Measurements from ENCODE around the gene HTR1D.

The HTR1D gene

DNA sequence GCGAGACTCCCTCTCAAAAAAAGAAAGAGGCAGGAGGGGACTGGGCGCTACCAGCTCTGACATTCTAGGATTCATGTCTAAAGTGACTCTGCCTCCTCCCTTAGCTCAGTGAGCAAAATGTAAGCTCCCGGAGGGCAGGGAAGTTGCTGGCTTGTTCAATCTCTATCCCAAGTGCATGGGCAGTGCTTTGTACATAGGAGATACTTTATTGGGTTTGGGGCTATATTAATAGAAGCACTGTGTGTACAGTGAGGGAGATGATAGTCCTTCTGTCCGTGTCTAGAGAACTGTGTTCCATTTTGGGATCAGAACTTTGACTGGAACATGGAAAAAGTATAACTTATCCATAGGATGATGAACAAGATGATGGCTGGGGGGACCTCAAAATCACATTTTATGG, 31.9 kb downstream of the HTR1D start:
- no peak for FAIRE-seq
- no peak for DNase-seq (ENCODE audit: low spot score)

DNA sequence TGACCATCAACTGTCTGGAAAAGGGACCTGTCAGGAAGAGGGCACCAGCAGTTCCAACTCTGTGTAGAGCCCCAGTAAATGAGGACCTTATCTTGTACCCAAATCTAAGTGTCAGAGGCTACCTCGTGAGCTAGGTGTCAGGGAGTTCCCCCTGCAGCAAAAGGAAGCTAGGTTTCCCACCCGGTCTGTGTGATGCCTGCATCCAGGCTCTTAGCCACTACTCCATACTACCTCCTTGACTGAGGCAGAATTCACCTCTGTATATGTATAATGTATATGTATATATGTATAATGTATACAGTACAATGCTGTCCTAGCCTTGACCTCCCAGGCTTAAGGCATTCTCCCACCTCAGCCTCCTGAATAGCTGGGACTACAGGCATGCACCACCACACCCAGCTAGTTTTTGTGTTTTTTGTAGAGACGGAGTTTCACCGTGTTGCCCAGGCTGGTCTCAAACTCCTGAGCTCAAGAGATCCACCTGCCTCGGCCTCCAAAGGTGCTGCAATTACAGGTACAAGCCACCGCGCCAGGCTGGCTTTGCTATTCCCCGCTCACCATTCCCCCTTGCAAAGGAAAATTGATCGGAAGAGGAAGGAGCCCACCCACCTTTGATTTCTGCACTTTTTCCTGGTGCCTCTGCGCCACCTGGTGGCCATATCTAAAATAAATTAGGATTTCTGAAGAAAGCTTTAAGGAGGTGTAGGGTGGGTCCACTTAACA, 32.9 kb downstream of the HTR1D start:
- DNase-seq (ENCODE audit: low spot score) (peak; percentile 24), FAIRE-seq (no peak)

DNA sequence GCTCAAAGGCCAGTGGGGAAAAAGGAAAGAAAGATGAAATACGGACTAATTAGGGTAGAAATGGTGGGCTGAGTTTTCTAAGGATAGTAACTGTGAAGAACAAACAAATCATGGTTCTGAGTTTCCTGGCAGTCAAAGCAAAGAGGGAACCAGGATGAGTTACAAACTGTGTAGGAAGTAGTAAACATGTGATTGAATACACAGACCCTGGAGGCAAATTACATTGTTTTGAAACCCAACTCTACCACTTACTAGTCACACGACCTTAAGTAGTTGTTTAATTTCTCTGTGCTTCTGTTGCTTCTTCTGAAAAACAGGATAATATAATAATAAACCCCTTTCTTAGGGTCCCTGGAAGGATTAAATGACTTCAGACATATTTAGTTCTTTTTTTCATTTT, 37.4 kb downstream of the HTR1D start:
- DNase-seq (ENCODE audit: low spot score) (no peak), FAIRE-seq (no peak)

DNA sequence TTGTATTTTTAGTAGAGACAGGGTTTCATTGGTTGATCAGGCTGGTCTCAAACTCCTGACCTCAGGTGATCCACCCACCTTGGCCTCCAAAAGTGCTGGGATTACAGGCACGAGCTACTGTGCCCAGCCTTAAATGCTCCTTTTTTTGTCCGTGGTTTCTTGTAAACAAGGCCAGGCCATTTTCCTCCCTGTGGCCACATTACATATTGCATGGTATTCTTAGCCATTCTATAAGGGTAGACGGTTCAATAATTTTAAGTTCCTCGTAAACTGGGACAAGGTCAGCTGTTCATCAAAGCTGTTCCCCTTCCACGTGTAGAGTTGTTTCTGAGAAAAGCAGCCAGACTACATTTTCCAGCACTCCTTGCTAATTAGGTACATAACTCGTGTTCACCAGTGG, 38.4 kb downstream of the HTR1D start:
- no peak for FAIRE-seq

DNA sequence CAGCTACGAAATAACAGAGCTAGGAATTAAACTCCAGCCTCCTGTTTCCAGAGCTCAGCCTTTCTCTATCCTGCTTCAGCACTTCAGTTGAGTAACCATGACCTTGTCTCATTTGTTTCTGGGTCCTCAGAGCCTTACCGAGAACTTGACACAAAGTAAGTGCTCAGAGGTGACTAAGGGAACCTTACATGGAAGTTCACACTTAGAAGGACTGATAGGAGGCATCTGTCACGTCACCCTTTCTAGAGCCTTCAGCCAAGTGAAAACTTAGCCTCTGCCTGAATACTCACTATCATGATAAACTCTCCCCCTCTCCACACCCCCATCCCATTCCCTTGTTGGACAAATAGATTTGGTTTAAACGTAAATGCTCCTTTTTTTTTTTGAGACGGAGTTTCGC, 38.9 kb downstream of the HTR1D start:
- no peak for DNase-seq (ENCODE audit: low spot score)
- no peak for FAIRE-seq

More for the DNA sequence above, 38.4 kb downstream of the HTR1D start:
- no peak for DNase-seq (ENCODE audit: low spot score)

DNA sequence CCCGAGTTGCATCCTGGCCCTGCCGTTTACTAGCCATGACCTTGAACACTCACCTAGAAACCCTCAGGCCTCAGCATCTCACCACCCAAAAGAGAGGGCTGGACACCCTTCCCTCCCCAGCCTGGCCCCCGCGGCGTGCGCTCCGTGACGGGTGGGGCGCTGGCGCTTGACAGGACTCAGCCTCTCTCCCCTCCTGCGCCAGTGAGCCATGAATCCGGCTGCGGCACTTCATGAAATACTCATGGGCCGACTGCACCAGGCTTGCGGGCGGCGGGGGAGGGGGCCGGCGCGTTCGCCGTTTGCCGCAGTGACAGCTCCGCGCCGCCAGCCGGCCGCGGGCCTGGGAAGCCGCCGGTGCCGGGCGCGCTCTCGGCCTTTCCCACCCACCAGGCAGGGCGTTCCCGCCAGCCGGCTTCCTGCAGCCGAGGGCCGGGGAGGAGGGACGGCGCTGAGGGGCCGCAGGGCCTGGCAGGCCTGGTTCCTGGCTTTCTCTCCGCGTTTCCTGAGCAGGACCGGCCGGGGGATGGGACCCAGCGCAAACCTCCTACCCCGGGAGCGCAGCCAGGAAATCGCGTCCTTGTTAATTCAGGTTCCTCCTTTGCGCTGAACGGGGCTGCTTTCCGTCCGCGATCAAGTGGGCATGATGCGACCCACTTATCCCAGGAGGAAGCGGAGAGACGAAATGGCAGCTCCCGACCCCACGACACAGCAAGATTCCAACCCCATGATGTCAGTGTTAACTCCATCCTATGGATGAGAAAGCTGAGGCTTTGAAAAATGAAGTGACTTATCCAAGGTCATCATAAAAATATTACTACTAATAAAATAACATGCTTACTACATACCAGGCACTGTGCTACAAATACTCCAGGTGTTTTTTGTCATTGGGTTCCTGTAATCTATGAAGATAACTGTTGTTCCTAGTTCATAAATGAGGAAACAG, 39.6 kb downstream of the HTR1D start:
- FAIRE-seq (no peak), DNase-seq (ENCODE audit: low spot score) (peak; percentile 81)

DNA sequence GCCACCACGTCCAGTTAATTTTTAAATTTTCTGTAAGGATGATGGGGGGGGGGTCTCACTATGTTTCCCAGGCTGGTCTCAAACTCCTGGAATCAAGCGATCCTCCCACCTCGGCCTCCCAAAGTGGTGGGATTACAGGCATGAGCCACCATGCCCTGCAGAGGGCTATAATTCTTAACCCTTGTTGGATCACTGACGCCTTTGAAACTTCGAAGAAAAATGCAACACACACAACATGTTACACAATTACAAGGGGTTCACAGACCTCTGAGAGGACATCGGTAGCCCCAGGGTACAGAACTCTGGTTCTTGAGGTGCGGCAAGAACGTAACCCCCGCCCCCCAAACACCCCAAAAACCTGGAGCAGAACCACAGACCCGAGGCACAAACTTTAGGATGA, 40.3 kb downstream of the HTR1D start:
- FAIRE-seq = no peak
- no peak for DNase-seq (ENCODE audit: low spot score)

DNA sequence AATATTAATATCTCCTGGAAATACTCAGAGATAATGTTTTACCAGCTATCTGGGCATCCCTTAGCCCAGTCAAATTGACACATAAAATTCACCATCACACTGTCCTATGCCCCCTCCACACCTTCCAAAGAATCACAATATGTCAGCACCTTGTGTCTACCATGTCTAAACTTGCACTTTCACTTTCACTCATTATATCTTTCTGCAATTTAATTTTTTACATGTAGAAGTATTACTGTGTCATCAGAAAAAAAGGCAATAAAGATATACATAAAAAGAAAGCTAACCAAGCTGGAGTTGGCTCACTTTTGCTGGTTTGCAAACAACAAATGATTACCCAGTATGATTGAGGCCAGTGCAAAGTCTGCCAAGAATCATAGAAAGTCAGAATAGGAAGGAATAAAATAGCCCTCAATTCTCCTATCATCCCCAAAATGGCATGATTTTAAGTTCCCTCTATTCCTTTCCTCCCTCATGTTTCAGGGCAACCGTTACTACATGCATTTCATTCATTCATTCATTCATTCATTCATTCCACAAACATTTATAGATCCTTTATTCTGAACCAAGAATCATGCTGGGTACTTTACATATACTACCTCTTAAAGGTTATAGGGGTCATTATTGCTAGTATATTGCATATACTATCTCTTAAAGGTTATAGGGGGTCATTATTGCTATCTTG, 42.7 kb downstream of the HTR1D start:
- DNase-seq (ENCODE audit: low spot score) (no peak), FAIRE-seq (no peak)

DNA sequence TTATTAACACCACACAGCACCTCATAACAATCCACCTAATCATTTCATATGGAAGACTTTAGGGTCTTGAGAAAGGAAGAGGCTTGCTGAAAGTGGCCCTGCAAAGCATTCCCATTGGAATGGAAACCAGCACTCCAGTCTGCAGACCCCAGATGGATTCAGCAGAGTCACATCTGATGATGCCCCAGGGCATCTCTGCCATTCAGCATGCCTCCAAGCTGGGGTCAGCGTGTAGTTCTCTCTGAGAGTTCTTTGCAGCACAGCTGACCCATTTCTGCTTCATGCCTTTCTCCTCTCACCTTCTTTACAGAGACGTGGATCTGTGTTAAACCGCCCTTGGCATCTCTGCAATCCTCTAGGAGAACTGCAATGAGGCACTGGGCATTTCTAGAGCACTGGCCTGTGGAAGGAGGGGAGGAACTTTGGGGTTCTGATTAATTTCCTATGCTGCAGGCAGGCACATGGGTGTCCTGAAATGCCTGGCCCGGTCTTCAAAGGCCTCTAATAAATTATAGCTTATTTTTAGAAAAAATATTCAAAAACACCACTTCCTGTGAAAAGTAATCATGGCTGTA, 46.0 kb downstream of the HTR1D start:
- FAIRE-seq = no peak
- DNase-seq (ENCODE audit: low spot score) = no peak

DNA sequence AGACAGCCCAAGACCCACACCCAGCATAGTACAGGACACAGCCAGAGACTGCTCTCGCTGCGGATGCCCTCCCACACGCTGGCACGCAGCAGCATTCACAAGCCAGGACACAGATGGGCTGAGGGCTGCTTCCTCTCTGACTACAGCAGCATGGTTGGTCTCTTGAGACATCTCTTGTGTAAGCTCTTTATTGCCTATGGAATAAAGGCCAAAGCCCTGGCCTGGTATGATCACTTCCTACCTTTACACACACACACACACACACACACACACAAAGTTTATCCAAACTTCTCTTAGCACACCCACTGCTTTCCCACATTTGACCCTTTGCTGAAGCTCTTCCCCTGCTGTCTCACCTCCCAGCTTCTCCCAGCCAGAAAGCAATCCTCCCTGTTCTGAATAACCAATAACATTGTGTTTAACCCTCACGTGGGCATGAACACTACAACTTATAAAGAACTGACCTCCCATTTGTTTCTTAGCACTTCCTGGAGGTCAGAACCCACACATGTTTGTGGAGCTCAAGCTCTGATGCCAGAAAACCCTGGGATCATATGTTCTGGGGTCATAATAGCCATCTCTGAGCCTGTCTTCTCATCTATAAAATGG, 47.5 kb downstream of the HTR1D start:
- FAIRE-seq (no peak), DNase-seq (ENCODE audit: low spot score) (no peak)

DNA sequence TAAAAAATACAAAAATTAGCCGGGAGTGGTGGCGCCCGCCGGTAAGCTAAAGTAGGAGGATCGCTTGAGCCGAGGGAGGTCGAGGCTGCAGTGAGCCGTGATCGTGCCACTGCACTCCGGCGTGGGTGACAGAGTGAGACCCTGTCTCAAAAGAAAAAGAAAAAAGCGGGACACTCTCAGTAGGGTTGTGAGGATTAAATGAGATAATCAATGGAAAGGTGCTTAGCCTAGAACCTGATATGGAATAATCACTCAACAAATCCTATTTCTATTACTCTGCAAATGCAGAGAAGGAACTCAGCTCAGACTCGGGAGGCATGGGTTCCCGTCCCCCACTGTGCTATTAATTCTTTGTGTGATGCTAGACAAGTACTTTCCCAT, 48.1 kb downstream of the HTR1D start:
- FAIRE-seq (no peak), DNase-seq (ENCODE audit: low spot score) (no peak)

DNA sequence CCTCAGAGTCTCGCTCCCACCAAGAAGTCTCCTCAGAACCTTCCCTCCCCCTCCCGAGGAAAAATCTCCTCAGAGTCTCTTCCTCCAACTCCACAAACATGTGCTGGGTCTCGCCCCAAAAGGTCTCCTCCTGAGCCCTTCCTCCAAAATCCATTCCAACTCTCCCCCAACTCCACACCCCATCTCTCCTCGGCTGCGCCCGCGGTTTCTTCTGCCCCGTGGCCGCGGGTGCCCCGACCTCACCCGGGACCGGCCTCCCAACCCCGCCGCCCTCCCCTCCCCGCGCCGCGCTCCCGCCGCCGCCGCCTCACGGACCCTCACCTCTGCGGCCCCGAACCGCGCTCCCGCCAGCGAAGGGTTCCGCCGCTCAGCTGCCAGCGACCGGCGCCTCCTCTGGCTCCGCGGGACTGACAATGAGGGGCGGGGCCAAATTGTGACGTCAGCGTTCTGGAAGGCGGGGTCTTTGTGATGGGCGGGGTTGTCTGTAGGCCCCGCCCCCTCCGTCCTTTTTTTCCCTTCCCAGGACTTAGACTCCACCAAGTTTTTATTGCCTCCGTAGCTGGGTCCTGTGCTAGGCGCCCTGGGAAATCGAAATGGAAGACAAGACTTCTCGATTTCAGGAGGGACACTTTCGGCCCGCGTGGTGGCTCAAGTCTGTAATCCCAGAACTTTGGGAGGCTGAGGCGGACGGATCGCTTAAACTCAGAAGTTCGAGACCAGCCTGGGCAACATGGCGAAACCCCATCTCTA, 48.7 kb downstream of the HTR1D start, which contains the start of gene LUZP1:
LUZP1 (minus strand) TSS at position 412 of the 750 bp plus-strand sequence.
- DNase-seq (ENCODE audit: low spot score) (peak; percentile 80), FAIRE-seq (peak; percentile 72)

DNA sequence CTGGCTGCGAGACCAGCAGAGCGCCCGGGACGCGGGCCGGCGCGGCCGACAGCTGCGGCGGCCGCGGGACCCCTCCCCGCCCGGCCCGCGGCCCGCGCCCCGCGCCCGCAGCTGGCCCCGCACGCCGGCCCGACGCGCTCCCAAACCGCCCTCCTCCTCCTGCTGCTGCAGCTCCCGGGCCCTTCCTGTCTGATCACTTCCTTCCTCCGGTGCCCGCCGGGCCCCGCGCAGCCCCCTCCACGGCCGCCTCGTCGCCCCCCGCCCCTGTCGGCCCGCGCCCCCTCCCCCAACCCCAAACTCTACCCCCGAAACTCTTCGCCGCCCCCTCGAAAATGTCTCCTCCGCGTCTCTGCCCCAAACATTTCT, 49.2 kb downstream of the HTR1D start:
- DNase-seq (ENCODE audit: low spot score) = no peak
- FAIRE-seq = no peak

DNA sequence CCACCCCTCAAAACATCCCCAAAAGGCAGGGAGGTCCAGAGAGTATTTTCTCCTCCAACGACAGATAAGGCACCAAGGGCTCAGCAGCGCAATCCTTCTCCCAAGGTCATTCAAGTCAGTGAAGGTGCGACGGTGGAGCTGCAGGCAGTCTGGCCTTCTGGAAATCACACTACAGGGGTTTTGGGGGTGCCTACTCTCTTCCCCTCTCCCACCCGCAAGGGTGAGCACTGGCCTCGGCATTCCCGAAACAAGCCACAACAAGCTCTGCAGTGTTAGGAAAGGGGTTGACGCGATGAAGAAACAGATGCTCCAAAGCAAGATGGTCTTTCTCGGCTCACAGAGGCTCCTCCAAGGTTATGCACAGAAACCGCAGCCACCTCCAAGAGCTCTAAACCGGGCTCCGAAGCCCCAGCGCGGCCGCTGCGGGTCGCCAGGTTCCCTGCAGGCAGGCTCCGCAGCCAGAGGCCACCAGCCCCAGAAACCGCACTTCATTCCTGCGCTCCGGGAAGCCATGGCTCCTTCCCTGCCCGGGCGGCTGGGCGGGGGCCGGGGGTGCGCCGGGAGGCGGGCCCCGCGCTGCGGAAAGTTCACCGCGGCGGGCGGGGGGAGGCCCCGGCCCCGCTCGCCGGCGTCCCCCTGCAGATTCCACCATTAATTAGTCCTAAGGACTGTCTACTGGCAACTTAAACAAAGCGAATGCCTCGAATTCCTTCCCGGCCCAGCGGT, 49.8 kb downstream of the HTR1D start:
- FAIRE-seq (no peak), DNase-seq (ENCODE audit: low spot score) (peak; percentile 29)

DNA sequence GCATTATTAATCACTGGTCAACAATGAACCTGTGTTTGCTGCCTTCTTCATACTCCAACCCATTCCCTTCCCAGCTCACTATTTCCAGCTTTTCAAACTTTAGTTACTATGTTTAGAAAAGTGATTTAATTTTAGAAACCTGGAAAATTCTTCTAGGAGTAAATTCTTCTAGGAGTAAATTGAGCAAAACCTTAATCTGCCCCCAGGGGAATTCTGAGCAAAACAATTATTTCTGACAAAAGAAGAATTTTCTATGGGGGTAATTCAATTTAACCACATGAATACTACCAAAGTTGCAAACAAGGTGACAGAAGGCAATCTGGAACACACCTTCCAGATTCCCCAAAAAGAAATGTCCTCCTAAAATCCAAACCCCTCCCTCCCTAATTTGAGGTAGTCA, 50.4 kb downstream of the HTR1D start:
- no peak for FAIRE-seq
- no peak for DNase-seq (ENCODE audit: low spot score)

DNA sequence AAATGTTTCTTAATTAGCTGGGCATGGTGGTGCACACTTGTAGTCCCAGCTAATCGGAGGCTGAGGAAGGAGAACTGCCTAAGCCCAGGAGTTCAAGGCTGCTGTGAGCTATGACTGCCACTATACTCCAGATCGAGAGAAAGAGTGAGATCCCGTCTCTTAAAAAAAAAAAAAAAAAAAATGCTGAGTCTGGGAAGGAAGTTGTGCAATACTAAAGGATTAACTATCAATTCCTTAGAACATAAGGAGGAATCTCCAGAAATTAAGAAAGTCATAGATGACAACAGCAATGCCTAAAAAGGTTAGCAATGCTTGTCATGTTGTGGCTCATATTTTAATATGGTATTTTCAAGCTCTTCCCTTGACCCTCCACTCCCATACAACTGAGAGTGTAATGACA, 53.9 kb downstream of the HTR1D start:
- no peak for FAIRE-seq
- DNase-seq (ENCODE audit: low spot score) = no peak

DNA sequence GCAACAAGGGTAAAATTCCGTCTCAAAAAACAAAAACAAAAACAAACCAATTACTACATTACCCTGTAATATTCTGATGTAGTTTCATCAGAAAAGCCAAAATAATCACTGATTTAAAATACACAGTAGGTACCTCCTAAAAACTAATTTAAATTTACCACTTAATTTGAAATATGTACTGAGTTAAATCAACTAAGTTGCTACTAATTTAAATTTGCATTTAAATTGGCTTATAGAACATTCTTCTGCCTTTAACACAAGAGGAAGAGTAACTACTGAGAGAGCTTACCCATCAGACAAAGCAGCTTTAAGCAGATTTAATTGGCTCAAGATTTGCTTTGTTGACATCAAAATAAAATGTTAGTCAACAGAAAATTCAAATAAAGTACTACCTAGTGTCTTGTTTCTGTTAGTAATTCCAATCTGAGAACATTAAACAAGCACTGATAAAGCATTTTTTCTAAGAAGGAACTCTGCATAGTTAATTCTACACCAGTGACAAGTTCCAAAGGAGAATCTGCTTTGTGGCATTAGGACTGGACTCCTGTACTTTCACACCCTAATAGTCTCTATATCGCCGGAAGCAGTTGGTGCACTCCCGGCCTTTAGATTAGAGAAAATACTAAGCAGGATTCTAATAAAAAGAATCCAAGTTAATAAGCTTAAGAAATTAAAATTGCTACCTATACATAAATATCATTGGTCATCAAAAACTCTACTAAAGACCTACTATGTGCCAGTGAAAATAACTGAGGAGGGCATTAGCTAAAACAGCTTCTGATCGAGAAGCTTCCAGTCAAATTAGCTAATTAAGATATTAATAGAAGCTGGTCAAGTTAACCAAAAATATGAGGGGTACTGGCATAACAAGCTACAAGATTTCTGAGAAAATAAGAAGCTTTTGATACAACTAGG, 57.1 kb downstream of the HTR1D start:
- DNase-seq (ENCODE audit: low spot score) = no peak
- FAIRE-seq = no peak

DNA sequence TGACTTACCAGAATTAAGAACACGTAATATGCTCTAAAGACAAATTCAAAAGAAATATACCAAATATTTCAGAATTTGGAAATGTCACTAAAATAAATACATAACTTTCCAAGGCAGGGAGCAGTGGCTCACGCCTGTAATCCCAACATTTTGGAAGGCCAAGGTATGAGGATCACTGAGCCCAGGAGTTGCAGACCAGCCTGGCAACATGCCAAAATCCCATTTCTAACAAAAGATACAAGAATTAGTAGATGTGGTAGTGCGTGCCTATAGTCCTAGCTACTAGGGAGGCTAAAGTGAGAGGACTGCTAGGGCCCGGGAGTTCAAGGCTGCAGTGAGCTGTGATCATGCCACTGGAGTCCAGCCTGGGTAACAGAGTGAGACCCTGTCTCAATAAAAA, 60.4 kb downstream of the HTR1D start:
- DNase-seq (ENCODE audit: low spot score) (no peak), FAIRE-seq (no peak)

Data from RCC 7860 (cell line).